Suppressor macrophage (primary cell): ENCODE results near the gene UBXN7.
"Not testable (repeated sequence)": the region's sequence is repeated elsewhere in the genome, so short reads cannot be mapped to it uniquely, and the experiment has no call there.

Experiments used
- DNase-seq, 4 experiments: peaks; one replicate each; pipeline ENCODE4 v3.0.0-alpha.2; 2020 to 2022

UBXN7 gene

GRCh38 chr3:196354132-196354531 is 78.1 kb downstream of the UBXN7 start:
- DNase-seq, result no peak

- DNase-seq, result no peak
These were observed 80.7 kb downstream of the UBXN7 start for GRCh38 chr3:196351541-196351940.

DNA sequence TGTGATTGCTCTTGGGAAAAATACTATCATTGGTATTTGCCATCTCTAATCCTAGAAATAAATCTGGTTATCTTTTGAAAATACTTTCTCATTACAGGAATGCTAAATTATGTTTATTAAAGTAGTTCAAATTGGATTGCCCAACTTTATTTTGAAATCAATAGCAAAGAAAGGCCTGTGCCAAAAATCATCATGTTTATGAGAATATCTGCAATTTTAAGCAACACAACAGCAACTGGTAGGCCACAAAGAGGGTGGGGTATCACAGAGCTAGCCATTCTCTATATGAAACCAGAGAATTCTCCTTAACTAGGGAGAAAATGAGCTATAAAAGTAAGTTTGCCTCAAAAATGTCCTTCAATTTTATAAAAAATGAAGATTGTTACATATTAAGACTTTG is 82.2 kb downstream of the UBXN7 start:
- DNase-seq, result no peak

DNA sequence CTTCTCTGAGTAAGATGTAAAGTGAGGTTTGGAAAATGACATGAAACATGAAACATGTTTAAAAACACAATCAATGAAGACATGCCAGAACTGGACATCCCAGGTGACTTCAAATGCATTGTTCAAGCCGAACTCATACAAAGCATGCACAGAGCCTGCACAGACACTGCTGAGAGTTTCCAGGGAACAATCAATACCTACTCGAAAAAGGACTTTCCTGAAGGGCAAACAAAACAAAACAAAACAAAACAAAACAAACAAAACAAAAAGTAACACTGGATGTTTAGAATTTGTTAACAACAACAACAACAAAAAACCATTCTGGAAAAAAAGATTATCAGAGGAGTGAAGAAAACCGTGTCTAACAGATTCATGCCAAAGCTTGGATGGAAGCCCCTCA is 83.5 kb downstream of the UBXN7 start:
- DNase-seq, result no peak

GRCh38 chr3:196344663-196345062 is 87.6 kb downstream of the UBXN7 start:
- peak; percentile 85 to 95 (median 88) for DNase-seq

- DNase-seq, result not testable (repeated sequence)
These were observed 88.3 kb downstream of the UBXN7 start for GRCh38 chr3:196343917-196344316.

DNA sequence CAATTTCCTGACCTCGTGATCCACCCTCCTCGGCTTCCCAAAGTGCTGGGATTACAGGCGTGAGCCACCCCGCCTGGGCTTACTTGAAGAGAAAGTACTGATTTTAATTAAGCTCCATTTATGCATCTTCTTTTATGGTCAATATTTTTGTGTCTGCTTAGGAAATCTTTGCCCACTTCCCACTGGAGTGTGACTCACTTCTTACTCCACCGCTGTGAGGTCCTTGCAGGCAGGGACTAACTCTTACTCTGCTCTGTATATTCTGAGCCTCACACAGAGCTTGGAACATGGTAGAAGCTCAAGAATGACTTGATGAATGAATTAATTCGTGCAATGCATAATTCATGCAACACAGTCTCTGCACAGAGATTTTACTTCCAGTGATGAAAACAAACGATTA is 91.1 kb downstream of the UBXN7 start:
- peak; percentile 76 to 94 (median 86) for DNase-seq

DNA sequence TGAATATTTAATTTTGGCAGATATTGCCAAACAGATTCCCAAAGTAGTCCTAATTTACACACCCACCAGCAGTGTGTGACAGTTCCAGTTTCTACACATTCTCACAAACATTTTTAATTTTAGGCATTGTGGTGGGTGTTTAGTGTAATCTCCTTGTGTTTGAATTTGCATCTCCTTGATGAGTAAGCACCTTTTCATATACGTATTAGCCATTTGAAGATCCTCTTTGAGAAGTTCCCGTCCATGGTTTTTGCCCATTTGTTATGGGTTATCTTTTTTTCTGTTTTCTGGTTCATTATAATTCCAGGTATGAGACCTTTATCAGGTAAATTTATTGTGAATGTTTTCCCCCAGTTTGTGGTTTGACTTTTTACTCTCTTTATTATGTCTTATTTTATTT is 91.8 kb downstream of the UBXN7 start:
- DNase-seq, result peak; percentile 39 to 83 (median 64)

GRCh38 chr3:196339493-196340254 is 92.6 kb downstream of the UBXN7 start:
- DNase-seq, result peak; percentile 78 to 91 (median 85)

GRCh38 chr3:196339044-196339443 is 93.2 kb downstream of the UBXN7 start:
- DNase-seq, result peak in 1 of 4 experiments; percentile 16

- DNase-seq, result peak in 3 of 4 experiments; percentile 17 to 46 (median 21)
These were observed 95.7 kb downstream of the UBXN7 start for GRCh38 chr3:196336319-196337145.

DNA sequence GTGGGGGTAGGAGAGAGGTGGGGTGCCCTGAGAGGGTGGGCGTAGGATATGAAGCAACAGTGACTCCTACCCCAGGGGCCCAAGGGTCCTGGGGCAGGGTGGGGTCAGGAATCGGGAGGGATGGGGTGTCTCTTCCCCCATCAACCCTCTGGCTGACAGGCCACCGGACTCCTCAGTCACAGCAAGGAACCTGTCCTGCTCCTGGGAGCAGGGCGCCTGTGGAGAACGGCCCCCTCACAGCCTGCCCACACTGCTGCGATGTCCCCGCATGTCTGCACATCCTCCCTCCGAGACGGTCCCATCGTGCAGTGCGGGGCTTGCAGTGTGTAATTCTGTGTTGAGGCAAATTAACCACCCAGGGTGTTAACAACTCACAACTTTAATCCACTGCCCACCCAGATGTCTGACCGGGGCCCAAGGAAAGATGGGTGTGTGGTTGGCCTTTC is 96.7 kb downstream of the UBXN7 start:
- peak; percentile 61 to 76 (median 68) for DNase-seq

DNA sequence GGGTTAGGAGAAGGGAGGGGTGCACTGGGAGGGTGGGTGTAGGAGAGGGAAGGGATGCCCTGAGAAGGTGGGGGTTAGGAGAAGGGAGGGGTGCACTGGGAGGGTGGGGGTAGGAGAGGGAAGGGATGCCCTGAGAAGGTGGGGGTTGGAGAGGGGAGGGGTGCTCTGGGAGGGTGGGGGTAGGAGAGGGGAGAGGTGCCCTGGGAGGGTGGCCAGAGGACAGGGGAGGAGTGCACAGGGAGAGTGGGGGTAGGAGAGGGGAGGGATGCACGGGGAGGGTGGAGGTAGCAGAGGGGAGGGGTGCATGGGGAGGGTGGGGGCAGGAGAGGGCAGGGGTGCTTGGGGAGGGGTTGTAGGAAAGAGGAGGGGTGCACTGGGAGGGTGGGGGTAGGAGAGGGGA is 97.2 kb downstream of the UBXN7 start:
- DNase-seq, result peak in 2 of 4 experiments; percentile 50 to 75

DNA sequence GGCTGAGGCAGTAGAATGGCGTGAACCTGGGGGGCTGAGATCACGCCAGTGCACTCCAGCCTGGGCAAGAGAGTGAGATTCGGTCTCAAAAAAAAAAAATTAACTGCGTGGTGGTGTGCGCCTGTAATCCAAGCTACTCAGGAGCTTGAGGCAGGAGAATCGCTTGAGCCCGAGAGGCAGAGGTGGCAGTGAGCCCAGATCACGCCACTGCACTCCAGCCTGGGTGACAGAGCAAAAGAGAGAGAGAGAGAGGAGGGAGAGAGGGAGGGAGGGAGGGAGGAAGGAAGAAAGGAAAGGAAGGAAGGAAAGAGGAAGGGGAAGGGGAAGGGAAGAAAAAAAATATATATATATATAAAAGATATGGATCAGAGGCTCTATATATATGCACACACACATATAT is 100.1 kb downstream of the UBXN7 start:
- DNase-seq, result no peak

GRCh38 chr3:196327405-196327804 is 104.8 kb downstream of the UBXN7 start:
- peak in 2 of 4 experiments; percentile 11 to 16 for DNase-seq

DNA sequence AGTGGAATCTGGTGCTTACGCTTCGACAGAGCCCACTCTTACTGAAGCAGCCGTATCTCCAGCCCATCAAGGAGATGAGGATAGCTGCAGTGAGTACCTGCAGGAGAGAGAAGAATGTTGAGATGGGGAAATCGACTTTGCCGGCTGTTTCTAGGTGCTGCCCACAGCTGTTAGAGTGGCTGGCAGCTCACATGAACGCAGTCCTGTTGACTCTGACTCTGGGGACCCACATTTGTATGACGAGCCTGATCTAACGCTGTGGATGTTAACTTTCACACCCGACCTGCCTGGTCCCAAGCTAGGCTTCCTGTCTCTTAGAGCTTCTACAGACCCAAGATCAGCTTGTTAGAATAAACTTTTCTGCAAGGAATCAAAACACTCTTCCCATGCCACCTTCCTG is 105.3 kb downstream of the UBXN7 start:
- DNase-seq, result peak in 2 of 4 experiments; percentile 10 to 27

- DNase-seq, result peak; percentile 39 to 63 (median 50)
These were observed 108.5 kb downstream of the UBXN7 start for GRCh38 chr3:196323691-196324090.

- peak in 3 of 4 experiments; percentile 30 to 47 (median 45) for DNase-seq
These were observed 109.2 kb downstream of the UBXN7 start for GRCh38 chr3:196323016-196323415.

DNA sequence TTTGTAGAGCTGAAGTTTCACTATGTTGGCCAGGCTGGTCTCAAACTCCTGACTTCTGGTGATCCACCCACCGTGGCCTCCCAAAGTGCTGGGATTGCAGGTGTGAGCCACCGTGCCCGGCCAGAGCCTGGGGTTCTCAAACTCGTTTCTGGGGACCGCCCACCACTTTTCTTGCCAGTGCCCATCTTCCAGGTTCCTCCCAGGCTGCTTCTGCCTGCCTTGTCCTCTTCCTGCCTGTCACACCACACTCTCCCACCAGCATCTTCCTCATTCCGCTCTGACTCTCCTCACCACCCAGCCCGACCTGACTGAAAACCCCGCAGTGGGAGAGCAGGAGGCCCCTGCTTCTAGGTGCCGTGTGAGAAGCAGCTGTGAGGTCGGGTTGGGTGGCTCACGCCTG is 111.1 kb downstream of the UBXN7 start:
- DNase-seq, result peak; percentile 70 to 84 (median 80)

- DNase-seq, result peak in 3 of 4 experiments; percentile 32 to 48 (median 44)
These were observed 112.1 kb downstream of the UBXN7 start for GRCh38 chr3:196320137-196320536.

- DNase-seq, result peak; percentile 90 to 95 (median 92)
These were observed 114.3 kb downstream of the UBXN7 start, which contains the start of gene DYNLT2B for GRCh38 chr3:196317687-196318467. TSS of gene DYNLT2B (minus strand) at chr3:196318240. CDS start at chr3:196318152, 88 bp downstream.
